ENCODE data around the gene HOXD10.
A peak's percentile ranks its signal among the peaks of the same experiment; 100 is the strongest.

The HOXD10 gene

GRCh38 chr2:176152350-176153181, 36.0 kb downstream of the HOXD10 start:
- no peak overlapping the region for H3K4me3 ChIP-seq
- no peaks in the 10 kb centered on the region for H3K9me3 ChIP-seq (ENCODE audit: low read depth, low read length)
- H3K36me3 ChIP-seq (ENCODE audit: insufficient read depth, low read length) = peaks cover 12% of the 10 kb centered on the region; the same call in 1 of the 2 replicates
- H3K9ac ChIP-seq (ENCODE audit: insufficient read length) = no peak overlapping the region
- H3K27ac ChIP-seq = no peak overlapping the region
- TF ChIP-seq FOXP2 (optimal IDR thresholded peaks at IDR 0.05; ENCODE audit: control extremely low read depth, extremely low read length, insufficient read depth) = no peak
- TF ChIP-seq POLR2AphosphoS5 (IDR thresholded peaks at IDR 0.05; ENCODE audit: borderline replicate concordance, low read depth, low read length) = no peak
- TF ChIP-seq EZH2 (IDR thresholded peaks at IDR 0.05) = no peak
- no peak for DNase-seq (ENCODE audit: low read depth, low spot score)

- no peak for TF ChIP-seq POLR2AphosphoS5 (IDR thresholded peaks at IDR 0.05; ENCODE audit: borderline replicate concordance, low read depth, low read length)
- no peak for TF ChIP-seq FOXP2 (optimal IDR thresholded peaks at IDR 0.05; ENCODE audit: control extremely low read depth, extremely low read length, insufficient read depth)
- TF ChIP-seq EZH2 (IDR thresholded peaks at IDR 0.05) = no peak
- Histone ChIP-seq H3K9ac (ENCODE audit: insufficient read length) (no peak overlapping the region), H3K27ac (peak overlapping the region; percentile 31; the same call in 1 of the 2 replicates), H3K36me3 (ENCODE audit: insufficient read depth, low read length) (peaks cover 12% of the 10 kb centered on the region; the same call in 1 of the 2 replicates), H3K4me3 (no peak overlapping the region), H3K9me3 (ENCODE audit: low read depth, low read length) (no peaks in the 10 kb centered on the region)
- DNase-seq (ENCODE audit: low read depth, low spot score) = no peak
These were observed 38.1 kb downstream of the HOXD10 start for GRCh38 chr2:176154576-176155252.

- Histone ChIP-seq H3K27ac (peak overlapping the region; percentile 31; the same call in 1 of the 2 replicates), H3K9me3 (ENCODE audit: low read depth, low read length) (no peaks in the 10 kb centered on the region)
- TF ChIP-seq FOXP2 (optimal IDR thresholded peaks at IDR 0.05; ENCODE audit: control extremely low read depth, extremely low read length, insufficient read depth) (no peak), POLR2AphosphoS5 (IDR thresholded peaks at IDR 0.05; ENCODE audit: borderline replicate concordance, low read depth, low read length) (no peak), EZH2 (IDR thresholded peaks at IDR 0.05) (no peak)
These were observed 38.9 kb downstream of the HOXD10 start for GRCh38 chr2:176155356-176156044.

GRCh38 chr2:176156301-176156806, 39.8 kb downstream of the HOXD10 start:
- no peak for DNase-seq (ENCODE audit: low read depth, low spot score)
- peaks cover 12% of the 10 kb centered on the region; the same call in 1 of the 2 replicates for H3K36me3 ChIP-seq (ENCODE audit: insufficient read depth, low read length)
- H3K9ac ChIP-seq (ENCODE audit: insufficient read length) = no peak overlapping the region
- no peaks in the 10 kb centered on the region for H3K9me3 ChIP-seq (ENCODE audit: low read depth, low read length)
- H3K4me3 ChIP-seq = no peak overlapping the region
- no peak for TF ChIP-seq EZH2 (IDR thresholded peaks at IDR 0.05)
- TF ChIP-seq POLR2AphosphoS5 (IDR thresholded peaks at IDR 0.05; ENCODE audit: borderline replicate concordance, low read depth, low read length) = no peak
- TF ChIP-seq FOXP2 (optimal IDR thresholded peaks at IDR 0.05; ENCODE audit: control extremely low read depth, extremely low read length, insufficient read depth) = no peak
- no peak overlapping the region for H3K27ac ChIP-seq

More at GRCh38 chr2:176155356-176156044, 38.9 kb downstream of the HOXD10 start:
- H3K36me3 ChIP-seq (ENCODE audit: insufficient read depth, low read length) = peaks cover 12% of the 10 kb centered on the region; the same call in 1 of the 2 replicates
- H3K9ac ChIP-seq (ENCODE audit: insufficient read length) = no peak overlapping the region
- no peak overlapping the region for H3K4me3 ChIP-seq
- no peak for DNase-seq (ENCODE audit: low read depth, low spot score)

GRCh38 chr2:176156807-176157498, 40.4 kb downstream of the HOXD10 start, which contains the start of gene HOXD3:
Gene HOXD3 (plus strand): TSS chr2:176157307. CDS start chr2:176169115, 11,808 bp downstream.
- Histone ChIP-seq H3K9ac (ENCODE audit: insufficient read length) (peak within 1 kb of the TSS; percentile 79), H3K9me3 (ENCODE audit: low read depth, low read length) (no peaks in the 10 kb centered on the region), H3K27ac (peak within 1 kb of the TSS; percentile 64; the same call in 1 of the 2 replicates), H3K4me3 (peak within 1 kb of the TSS; percentile 82), H3K36me3 (ENCODE audit: insufficient read depth, low read length) (peaks cover 12% of the 10 kb centered on the region; the same call in 1 of the 2 replicates)
- DNase-seq (ENCODE audit: low read depth, low spot score) = no peak
- TF ChIP-seq POLR2AphosphoS5 (IDR thresholded peaks at IDR 0.05; ENCODE audit: borderline replicate concordance, low read depth, low read length) = no peak
- TF ChIP-seq FOXP2 (optimal IDR thresholded peaks at IDR 0.05; ENCODE audit: control extremely low read depth, extremely low read length, insufficient read depth) = no peak
- TF ChIP-seq EZH2 (IDR thresholded peaks at IDR 0.05) = no peak

- no peak for DNase-seq (ENCODE audit: low read depth, low spot score)
- H3K36me3 ChIP-seq (ENCODE audit: insufficient read depth, low read length) = peaks cover 9% of the 10 kb centered on the region; the same call in 1 of the 2 replicates
- H3K27ac ChIP-seq = peak overlapping the region; percentile 64; the same call in 1 of the 2 replicates
- peak overlapping the region; percentile 79 for H3K9ac ChIP-seq (ENCODE audit: insufficient read length)
- peak overlapping the region; percentile 82 for H3K4me3 ChIP-seq
- H3K9me3 ChIP-seq (ENCODE audit: low read depth, low read length) = no peaks in the 10 kb centered on the region
- TF ChIP-seq FOXP2 (optimal IDR thresholded peaks at IDR 0.05; ENCODE audit: control extremely low read depth, extremely low read length, insufficient read depth) = no peak
- TF ChIP-seq POLR2AphosphoS5 (IDR thresholded peaks at IDR 0.05; ENCODE audit: borderline replicate concordance, low read depth, low read length) = peak; percentile 36; the same call in 1 of the 2 replicates
These were observed 41.1 kb downstream of the HOXD10 start for GRCh38 chr2:176157499-176158185.

- no peak for DNase-seq (ENCODE audit: low read depth, low spot score)
- no peaks in the 10 kb centered on the region for H3K9me3 ChIP-seq (ENCODE audit: low read depth, low read length)
- H3K27ac ChIP-seq = peak overlapping the region; percentile 64; the same call in 1 of the 2 replicates
- peaks cover 7% of the 10 kb centered on the region; the same call in 1 of the 2 replicates for H3K36me3 ChIP-seq (ENCODE audit: insufficient read depth, low read length)
- no peak for TF ChIP-seq FOXP2 (optimal IDR thresholded peaks at IDR 0.05; ENCODE audit: control extremely low read depth, extremely low read length, insufficient read depth)
- no peak for TF ChIP-seq POLR2AphosphoS5 (IDR thresholded peaks at IDR 0.05; ENCODE audit: borderline replicate concordance, low read depth, low read length)
- no peak for TF ChIP-seq EZH2 (IDR thresholded peaks at IDR 0.05)
- H3K4me3 ChIP-seq = peak overlapping the region; percentile 82
- H3K9ac ChIP-seq (ENCODE audit: insufficient read length) = peak overlapping the region; percentile 79
These were observed 41.6 kb downstream of the HOXD10 start for GRCh38 chr2:176158186-176158591.

All from SK-N-MC (cell line).